K562 (cell line): ENCODE measurements around the gene RALGAPB. TPM values are rescaled to one million over a fixed set of nuclear protein-coding genes. Genes with fewer than 3 reads are reported as not detected.

ENCODE experiments used
- ATF1 ChIP-seq, 2 experiments: fragments of 450-650 bp in 1 of 2; IDR thresholded peaks; 2 replicates each; pipeline ENCODE4 v1.6.1; 2016; ENCODE audit warnings: missing compliant biosample characterization in 1 of 2, missing genetic modification characterization in 1 of 2
- CEBPG ChIP-seq, 3 experiments: fragments of 200-800 bp in 1 of 3; sonication (Bioruptor generic) in 1 of 3; sonication (generic) in 1 of 3; formaldehyde crosslinking in 1 of 3; IDR thresholded peaks in 2 of 3; conservative IDR thresholded peaks in 1 of 3; 2 replicates each; pipeline versions ENCODE4 v1.6.1 to v1.8.0; 2016 to 2022; ENCODE audit warnings: missing compliant biosample characterization in 2 of 3, missing genetic modification characterization in 2 of 3, mild to moderate bottlenecking in 1 of 3, missing genetic modification reagents in 1 of 3
- CTBP1 ChIP-seq: fragments of 450-650 bp; IDR thresholded peaks from 2 replicates; pipeline ENCODE4 v1.6.1; 2016; ENCODE audit warnings: borderline replicate concordance
- CUX1 ChIP-seq: fragments of 200-800 bp; sonication (Bioruptor generic); IDR thresholded peaks from 2 replicates; pipeline ENCODE4 v1.6.1; 2016; ENCODE audit warnings: missing genetic modification characterization, missing compliant biosample characterization
- EGR1 ChIP-seq: fragments of 450-650 bp; conservative IDR thresholded peaks from 2 replicates; pipeline ENCODE4 v1.6.1; 2017; ENCODE audit warnings: mild to moderate bottlenecking
- FOXK1 ChIP-seq: sonication (generic); formaldehyde crosslinking; IDR thresholded peaks from 2 replicates; pipeline ENCODE4 v1.8.0; 2022; ENCODE audit warnings: missing genetic modification reagents, mild to moderate bottlenecking, borderline replicate concordance
- NR2F6 ChIP-seq: fragments of 450-650 bp; formaldehyde crosslinking; IDR thresholded peaks from 2 replicates; pipeline ENCODE4 v1.4.0; 2020; ENCODE audit warnings: mild to moderate bottlenecking
- PKNOX1 ChIP-seq: fragments of 450-650 bp; IDR thresholded peaks from 2 replicates; pipeline ENCODE4 v1.6.1; 2016
- SAP30 ChIP-seq: fragments of 200-600 bp; sonication (generic); IDR thresholded peaks from 2 replicates; pipeline ENCODE4 v1.6.1; 2012; ENCODE audit warnings: borderline replicate concordance, low read depth, mild to moderate bottlenecking, moderate library complexity, low read length, control low read depth, inconsistent platforms; ENCODE audit not compliant: insufficient read depth, poor library complexity, severe bottlenecking
- SMARCA4 ChIP-seq: fragments of 450-650 bp; IDR thresholded peaks from 2 replicates; pipeline ENCODE4 v1.6.1; 2016
- SNIP1 ChIP-seq: fragments of 450-650 bp; IDR thresholded peaks from 2 replicates; pipeline ENCODE4 v1.7.1; 2017; ENCODE audit warnings: low read depth, mild to moderate bottlenecking
- ZKSCAN3 ChIP-seq: fragments of 250-450 bp; sonication (Bioruptor Pico); IDR thresholded peaks from 2 replicates; pipeline ENCODE4 v1.4.0; 2020
- ZNF124 ChIP-seq: sonication (generic); formaldehyde crosslinking; IDR thresholded peaks from 2 replicates; pipeline ENCODE4 v1.8.1; 2022; ENCODE audit warnings: missing genetic modification reagents
- ZNF184 ChIP-seq: sonication (generic); formaldehyde crosslinking; IDR thresholded peaks from 2 replicates; pipeline ENCODE4 v1.5.0; 2020; ENCODE audit warnings: missing genetic modification reagents
- ZNF239 ChIP-seq: fragments of 250-450 bp; sonication (Bioruptor Pico); IDR thresholded peaks from 2 replicates; pipeline ENCODE4 v1.4.0; 2020; ENCODE audit warnings: mild to moderate bottlenecking
- ZNF695 ChIP-seq: fragments of 450-650 bp; formaldehyde crosslinking; IDR thresholded peaks from 2 replicates; pipeline ENCODE4 v1.4.0; 2020; ENCODE audit warnings: mild to moderate bottlenecking, moderate library complexity
- ZNF740 ChIP-seq, 3 experiments: fragments of 200-800 bp in 1 of 3; sonication (Bioruptor generic) in 1 of 3; sonication (generic) in 1 of 3; formaldehyde crosslinking in 1 of 3; IDR thresholded peaks; 2 replicates each; pipeline versions ENCODE4 v1.6.1 to v1.8.0; 2016 to 2022; ENCODE audit warnings: mild to moderate bottlenecking in 2 of 3, missing compliant biosample characterization in 2 of 3, missing genetic modification characterization in 2 of 3, missing genetic modification reagents in 1 of 3
- ZNF766 ChIP-seq: fragments of 200-800 bp; sonication (Bioruptor generic); conservative IDR thresholded peaks from 2 replicates; pipeline ENCODE4 v1.6.1; 2016; ENCODE audit warnings: missing genetic modification characterization, missing compliant biosample characterization
- polyA plus RNA-seq, 8 experiments: library from polyadenylated mRNA; depleted of rRNA in 4 of 8; stranded (reverse) in 5 of 8; unstranded in 3 of 8; fragments of >200 nt; fragmentation: Nextera tagmentation in 2 of 8; fragmentation: Illumina TruSeq in 1 of 8; extraction: Ambion mirVana in 2 of 8; extraction: Trizol in 1 of 8; gene quantifications; 2 replicates each; pipeline versions ENCODE4 v1.2.1 to v1.2.3, GENCODE V29; 2011 to 2014; ENCODE audit warnings: inconsistent platforms in 1 of 8, missing spikeins in 1 of 8
- total RNA-seq, 7 experiments: library from RNA; depleted of rRNA in 6 of 7; stranded (reverse); fragments of >200 nt in 6 of 7; fragmentation: Illumina TruSeq in 2 of 7; extraction: Trizol in 2 of 7; gene quantifications; 2 replicates each; pipeline versions ENCODE4 v1.2.1 to v1.2.3, GENCODE V29; 2011 to 2021; ENCODE audit warnings: low replicate concordance in 1 of 7

Gene RALGAPB
- total and polyA plus RNA-seq, 9 of the 15 experiments (the other 6 are each of a cell fraction or from before 2014, with no cell fraction given): 4.3 to 25.6 (median 13.6) TPM

GRCh38 chr20:38472513-38473366 lies at the start of gene RALGAPB (continued):
- TF ChIP-seq ZNF740 (CRISPR knock-in tag; IDR thresholded peaks at IDR 0.05) (no peak), ZNF740 (tag; IDR thresholded peaks at IDR 0.05) (no peak), FOXK1 (no peak), SMARCA4 (no peak), ATF1 (CRISPR knock-in tag; IDR thresholded peaks at IDR 0.05) (no peak), ATF1 (tag; IDR thresholded peaks at IDR 0.05) (peak; percentile 89), ZNF695 (CRISPR knock-in tag) (no peak), ZNF124 (CRISPR knock-in tag) (no peak), ZNF766 (CRISPR knock-in tag) (no peak; the same call in 1 of the 2 replicates), NR2F6 (CRISPR knock-in tag) (no peak), CEBPG (CRISPR knock-in tag; IDR thresholded peaks at IDR 0.05) (no peak), CEBPG (tag; conservative IDR thresholded peaks at IDR 0.05 in 1 of 2, IDR thresholded peaks at IDR 0.05 in 1 of 2) (no peak), SNIP1 (no peak), ZNF184 (CRISPR knock-in tag) (no peak), EGR1 (peak; percentile 50), CTBP1 (peak; percentile 92), PKNOX1 (peak; percentile 67), ZKSCAN3 (CRISPR knock-in tag) (no peak), CUX1 (CRISPR knock-in tag) (no peak), ZNF239 (CRISPR knock-in tag) (no peak), SAP30 (peak; percentile 57)
